ENCODE measurements around the gene GTPBP1. TPM values are rescaled to one million over a fixed set of nuclear protein-coding genes. Genes with fewer than 3 reads are reported as not detected.
A peak's percentile ranks its signal among the peaks of the same experiment; 100 is the strongest.

GTPBP1 gene
- total and polyA plus RNA-seq, 2 of the 4 experiments (the other 2 are of a cell fraction), result 12.4 to 29.5 TPM

DNA sequence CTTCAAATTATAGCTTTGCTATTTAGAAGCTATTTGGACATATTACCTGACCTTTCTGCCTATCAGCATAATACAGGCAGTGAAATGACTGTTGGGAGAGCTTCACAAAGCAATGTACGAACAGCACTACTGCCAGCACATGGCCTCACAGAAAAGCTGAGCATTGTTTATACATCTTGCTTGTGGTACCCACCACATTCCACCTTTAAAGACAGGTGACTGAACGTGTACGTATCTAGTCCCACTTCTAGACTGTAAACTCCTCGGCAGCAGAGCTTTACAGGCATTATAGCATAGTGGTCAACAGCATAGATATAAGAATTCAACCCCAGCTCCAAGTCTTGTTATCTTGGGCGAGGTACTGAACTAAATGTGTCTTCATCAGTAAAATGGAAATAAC lies 6.6 kb upstream of the GTPBP1 start:
- ChIA-PET POLR2A (ENCODE audit: unreplicated experiment) (no interaction called here), CTCF (interaction anchor here (0.9 to 1.1 kb wide), 2 partner anchors 17 to 647 kb away, joined by 3 read pairs; partner anchors contain the start of gene TOMM22)
- Histone ChIP-seq H3K14ac (replicated peaks; ENCODE audit: low read depth, low read length) (peak overlapping the region; percentile 68; the same call in 1 of the 2 replicates), H3K56ac (ENCODE audit: extremely low read depth, insufficient read depth, low read length) (peak overlapping the region; percentile 93; the same call in 1 of the 2 replicates), H3K4me3 (ENCODE audit: insufficient read depth, low read depth, low read length) (peak overlapping the region; percentile 96), H2AK9ac (replicated peaks; ENCODE audit: low read depth, low read length, poor library complexity) (peak overlapping the region; percentile 4), H3K4me2 (ENCODE audit: low read depth, low read length) (peak overlapping the region; percentile 100), H3K9ac (ENCODE audit: low read depth, low read length) (peak overlapping the region; percentile 99), H3K23ac (ENCODE audit: low read depth, low read length) (peak overlapping the region; percentile 74), H2AK5ac (ENCODE audit: low read depth, low read length) (peak overlapping the region; percentile 85; the same call in 1 of the 2 replicates), H4K20me1 (ENCODE audit: insufficient read depth, low read length) (peaks cover 14% of the 10 kb centered on the region; the same call in 1 of the 2 replicates), H4K91ac (ENCODE audit: insufficient read depth, low read depth, low read length) (peak overlapping the region; percentile 13; the same call in 1 of the 2 replicates), H3K36me3 (ENCODE audit: control insufficient read depth, insufficient read depth, low read length) (peaks cover 2% of the 10 kb centered on the region; the same call in 1 of the 2 replicates), H4K5ac (ENCODE audit: low read depth, low read length) (no peak overlapping the region), H3K4me1 (ENCODE audit: control insufficient read depth, insufficient read depth, low read length) (peaks cover 11% of the 10 kb centered on the region), H3K9me1 (ENCODE audit: insufficient read depth, low read length) (peaks cover 17% of the 10 kb centered on the region), H2BK20ac (ENCODE audit: low read depth, low read length) (no peak overlapping the region), H3K18ac (ENCODE audit: low read depth, low read length) (no peak overlapping the region), H3K79me1 (ENCODE audit: low read depth in 1 of 2, low read length in 2 of 2) (peaks cover 19 to 53% of the 10 kb centered on the region in 2 experiments), H3K27ac (ENCODE audit: insufficient read depth, low read length) (peak overlapping the region; percentile 5; the same call in 1 of the 2 replicates), H3K9me3 (ENCODE audit: control insufficient read depth, insufficient read depth, low read length) (no peaks in the 10 kb centered on the region), H2BK5ac (ENCODE audit: low read depth, low read length, poor library complexity, severe bottlenecking) (peak overlapping the region; percentile 88), H3K27me3 (ENCODE audit: control insufficient read depth, insufficient read depth, low read length) (no peaks in the 10 kb centered on the region), H3K4ac (ENCODE audit: low read depth, low read length) (peak overlapping the region; percentile 92; the same call in 1 of the 2 replicates), H2AFZ (replicated peaks; ENCODE audit: low read length, poor library complexity) (no peak overlapping the region), H2BK15ac (ENCODE audit: low read depth, low read length) (no peak overlapping the region), H2BK120ac (ENCODE audit: low read depth, low read length) (no peak overlapping the region), H4K8ac (ENCODE audit: low read depth in 2 of 2, low read length in 2 of 2) (peak overlapping the region in 1 of 2 experiments; percentile 6; a peak in 2 of 4 replicates)
- in situ Hi-C loops (cut with MboI; ENCODE audit: low sequenced_read_pairs), result no loop called here
- 83% methylated on average over 1 of the region's 5 CpGs; no CpG with 5 or more reads in 1 of the 2 experiments for WGBS, 2 experiments (ENCODE audit: extremely low coverage in 2 of 2, insufficient read length in 1 of 2)
- DNase-seq (no peak), ATAC-seq (ENCODE audit: low read depth) (no peak)
- TF ChIP-seq POLR2A (IDR thresholded peaks at IDR 0.05; ENCODE audit: low read depth, low read length) (no peak), CTCF (conservative IDR thresholded peaks at IDR 0.05; ENCODE audit: low read depth, low read length) (no peak), RFX5 (IDR thresholded peaks at IDR 0.05; ENCODE audit: low read depth, low read length) (no peak), MAZ (IDR thresholded peaks at IDR 0.05; ENCODE audit: borderline replicate concordance, low read depth, low read length) (no peak), RCOR1 (IDR thresholded peaks at IDR 0.05; ENCODE audit: insufficient replicate concordance, low read length) (no peak), CHD1 (IDR thresholded peaks at IDR 0.05; ENCODE audit: low read depth, low read length) (no peak), MXI1 (IDR thresholded peaks at IDR 0.05; ENCODE audit: borderline replicate concordance, low read depth, low read length) (no peak), MAFK (IDR thresholded peaks at IDR 0.05; ENCODE audit: low read depth, low read length) (no peak), CEBPB (IDR thresholded peaks at IDR 0.05; ENCODE audit: low read depth, low read length) (no peak), USF2 (IDR thresholded peaks at IDR 0.05; ENCODE audit: low read depth, low read length) (no peak), SMC3 (IDR thresholded peaks at IDR 0.05; ENCODE audit: low read depth, low read length) (no peak), BHLHE40 (IDR thresholded peaks at IDR 0.05; ENCODE audit: low read depth, low read length) (no peak)
- TF ChIP-seq, protein P1, sequence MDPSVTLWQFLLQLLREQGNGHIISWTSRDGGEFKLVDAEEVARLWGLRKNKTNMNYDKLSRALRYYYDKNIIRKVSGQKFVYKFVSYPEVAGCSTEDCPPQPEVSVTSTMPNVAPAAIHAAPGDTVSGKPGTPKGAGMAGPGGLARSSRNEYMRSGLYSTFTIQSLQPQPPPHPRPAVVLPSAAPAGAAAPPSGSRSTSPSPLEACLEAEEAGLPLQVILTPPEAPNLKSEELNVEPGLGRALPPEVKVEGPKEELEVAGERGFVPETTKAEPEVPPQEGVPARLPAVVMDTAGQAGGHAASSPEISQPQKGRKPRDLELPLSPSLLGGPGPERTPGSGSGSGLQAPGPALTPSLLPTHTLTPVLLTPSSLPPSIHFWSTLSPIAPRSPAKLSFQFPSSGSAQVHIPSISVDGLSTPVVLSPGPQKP (IDR thresholded peaks at IDR 0.05; ENCODE audit: borderline replicate concordance, low read depth, low read length), result no peak
- BruUV-seq (replicated peaks), result no TSS peak
- intact Hi-C loops (cut with micrococcal nuclease), result no loop called here
- dilution Hi-C loops (cut with HindIII; ENCODE audit: low sequenced_read_pairs, unreplicated experiment), result no loop called here

Measured in IMR-90 (cell line).